B cell (primary cell): ENCODE results near the gene EDNRA. TPM values are rescaled to one million over a fixed set of nuclear protein-coding genes. Genes with fewer than 3 reads are reported as not detected.

Experiments used
- ATAC-seq: fragments of 200-7000 bp; cut with Tn5 transposase; one replicate; pipeline ENCODE4 v1.10.0; 2021; ENCODE audit warnings: low read depth, mild to moderate bottlenecking, moderate number of reproducible peaks, moderate library complexity
- CTCF ChIA-PET: fragments of 350-600 bp; sonication (Branson Sonifier 250); formaldehyde crosslinking; loops from one replicate; lab custom pipeline; 2021; ENCODE audit warnings: antibody characterized with exemption, inconsistent platforms; lab: Charles Lee
- POLR2A ChIA-PET: fragments of 350-600 bp; sonication (Branson Sonifier 250); formaldehyde crosslinking; loops from one replicate; lab custom pipeline; 2021; ENCODE audit warnings: antibody characterized with exemption; lab: Charles Lee
- DNase-seq: peaks from one replicate; pipeline ENCODE4 v3.0.0; 2013
- H2AFZ ChIP-seq: 2 replicates; pipeline ENCODE4 v1.6.1; 2012; ENCODE audit warnings: mild to moderate bottlenecking, low read depth, low read length; ENCODE audit not compliant: insufficient read depth, poor library complexity, severe bottlenecking
- H3K27ac ChIP-seq, 2 donors: 1 replicate in 1 of 2; 2 replicates in 1 of 2; pipeline ENCODE4 v1.5.1; 2012 to 2013; ENCODE audit warnings: low read length in 2 of 2, mild to moderate bottlenecking in 2 of 2, moderate library complexity in 1 of 2
- H3K27me3 ChIP-seq, 4 experiments: fragments of 200-600 bp in 1 of 4; sonication (generic) in 1 of 4; replicated peaks in 1 of 4; 1 replicate in 2 of 4; 2 replicates in 2 of 4; pipeline versions ENCODE4 v1.6.1 to v1.7.0; 2013 to 2016; ENCODE audit warnings: low read length in 3 of 4, mild to moderate bottlenecking in 2 of 4, mixed read lengths in 1 of 4, moderate library complexity in 1 of 4; ENCODE audit not compliant: insufficient read depth in 4 of 4, control insufficient read depth in 3 of 4; ENCODE audit errors: control extremely low read depth in 1 of 4
- H3K36me3 ChIP-seq, 2 experiments: replicated peaks in 1 of 2; 1 replicate in 1 of 2; 2 replicates in 1 of 2; pipeline versions ENCODE4 v1.6.1 to v1.7.1; 2013; ENCODE audit warnings: low read length in 1 of 2; ENCODE audit not compliant: insufficient read depth in 2 of 2, control insufficient read depth in 1 of 2; ENCODE audit errors: control extremely low read depth in 1 of 2, extremely low read depth in 1 of 2
- H3K4me1 ChIP-seq, 2 donors: fragments of 200-600 bp in 1 of 2; sonication (generic) in 1 of 2; 1 replicate in 1 of 2; 2 replicates in 1 of 2; pipeline versions ENCODE4 v1.5.1 to v1.6.1; 2013 to 2017; ENCODE audit warnings: low read length in 2 of 2; ENCODE audit not compliant: control insufficient read depth in 2 of 2, insufficient read depth in 2 of 2
- H3K4me2 ChIP-seq: replicated peaks from 2 replicates; pipeline ENCODE3; 2012; ENCODE audit warnings: mild to moderate bottlenecking, low read depth, low read length; ENCODE audit not compliant: poor library complexity, severe bottlenecking
- H3K4me3 ChIP-seq, 5 experiments: fragments of 200-600 bp in 1 of 5; sonication (generic) in 1 of 5; 1 replicate in 3 of 5; 2 replicates in 2 of 5; pipeline versions ENCODE4 v1.5.1 to v1.7.0; 2011 to 2016; ENCODE audit warnings: low read length in 4 of 5, mild to moderate bottlenecking in 4 of 5, low read depth in 2 of 5, control low read depth in 1 of 5, moderate library complexity in 1 of 5; ENCODE audit not compliant: insufficient read depth in 1 of 5; ENCODE audit errors: control extremely low read depth in 1 of 5, extremely low read depth in 1 of 5
- H3K79me2 ChIP-seq: fragments of 200-600 bp; sonication (generic); one replicate; pipeline ENCODE4 v1.6.0; 2016; ENCODE audit warnings: low read length; ENCODE audit not compliant: control insufficient read depth, insufficient read depth
- H3K9ac ChIP-seq: fragments of 200-600 bp; sonication (generic); 2 replicates; pipeline ENCODE4 v1.6.1; 2017; ENCODE audit warnings: mild to moderate bottlenecking, low read length, moderate library complexity
- H3K9me3 ChIP-seq, 3 donors: one replicate each; pipeline versions ENCODE4 v1.6.1 to v1.7.1; 2013; ENCODE audit warnings: low read length in 2 of 3; ENCODE audit not compliant: control insufficient read depth in 2 of 3, insufficient read depth in 1 of 3; ENCODE audit errors: control extremely low read depth in 1 of 3
- H4K20me1 ChIP-seq: 2 replicates; pipeline ENCODE4 v1.6.0; 2012; ENCODE audit warnings: mild to moderate bottlenecking, low read length; ENCODE audit not compliant: insufficient read depth, control insufficient read depth, poor library complexity, severe bottlenecking
- H3K27ac Mint-ChIP-seq: one replicate; pipeline ENCODE4 v1.8.0; 2021; ENCODE audit warnings: mixed read lengths
- H3K27me3 Mint-ChIP-seq: one replicate; pipeline ENCODE4 v1.8.0; 2021; ENCODE audit warnings: mixed read lengths
- H3K4me1 Mint-ChIP-seq: one replicate; pipeline ENCODE4 v1.8.0; 2021; ENCODE audit warnings: mixed read lengths
- H3K4me3 Mint-ChIP-seq: one replicate; pipeline ENCODE4 v1.8.0; 2021; ENCODE audit warnings: mixed read lengths
- H3K9me3 Mint-ChIP-seq: one replicate; pipeline ENCODE4 v1.8.0; 2022; ENCODE audit warnings: mixed read lengths; ENCODE audit not compliant: insufficient read depth
- CTCF ChIP-seq: fragments of 200-600 bp; IDR thresholded peaks from one replicate; pipeline ENCODE4 v1.8.0; 2022; ENCODE audit warnings: antibody characterized with exemption, mild to moderate bottlenecking
- EZH2 ChIP-seq: IDR thresholded peaks from 2 replicates; pipeline ENCODE4 v1.6.1; 2012; ENCODE audit warnings: borderline replicate concordance, low read depth, mild to moderate bottlenecking, moderate library complexity, low read length; ENCODE audit not compliant: insufficient read depth, poor library complexity, severe bottlenecking
- WGBS: methylation state at CpG from one replicate; pipeline ENCODE4 v1.1.5; 2013; ENCODE audit warnings: missing lambda C conversion rate; ENCODE audit not compliant: insufficient coverage; 5-methylcytosine and 5-hydroxymethylcytosine counted together
- intact Hi-C: fragments of 100-400 bp; cut with micrococcal nuclease; formaldehyde crosslinking; loops from one replicate; pipeline ENCODE4 v1.10.0; 2022
- polyA plus RNA-seq: library from polyadenylated mRNA; depleted of rRNA; stranded (reverse); fragments of >200 nt; gene quantifications from 2 replicates; pipeline ENCODE4 v1.2.3, GENCODE V29; 2012
- total RNA-seq, 2 donors: library from RNA; stranded (reverse); fragments of 120-200 nt in 1 of 2; gene quantifications; 1 replicate in 1 of 2; 2 replicates in 1 of 2; pipeline versions ENCODE4 v1.2.3 to v1.2.4, GENCODE V29; 2013 to 2022

The EDNRA gene
- total and polyA plus RNA-seq, 2 donors (not counting 1 experiment from before 2014, with no cell fraction given) = not detected

DNA sequence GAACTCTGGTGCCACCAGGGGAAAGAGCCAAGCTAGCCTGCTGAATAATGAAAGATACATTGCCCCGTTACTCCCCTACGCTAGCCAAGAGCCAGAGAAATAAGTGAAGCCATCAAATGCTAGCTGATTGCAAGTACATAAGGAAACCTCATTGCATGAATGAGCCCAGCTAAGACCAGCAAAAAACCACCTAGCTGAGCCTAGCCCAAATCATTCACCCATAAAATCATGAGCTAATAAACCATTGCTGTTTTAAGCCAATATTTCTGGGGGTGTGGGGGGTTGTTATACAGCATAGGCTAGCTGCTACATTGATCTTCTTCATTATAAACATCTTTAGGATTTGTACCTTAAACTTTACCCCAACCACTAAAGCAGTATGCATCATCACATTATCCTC is 15.4 kb upstream of the EDNRA start:
- peaks cover 2% of the 10 kb centered on the region for H3K9me3 Mint-ChIP-seq

DNA sequence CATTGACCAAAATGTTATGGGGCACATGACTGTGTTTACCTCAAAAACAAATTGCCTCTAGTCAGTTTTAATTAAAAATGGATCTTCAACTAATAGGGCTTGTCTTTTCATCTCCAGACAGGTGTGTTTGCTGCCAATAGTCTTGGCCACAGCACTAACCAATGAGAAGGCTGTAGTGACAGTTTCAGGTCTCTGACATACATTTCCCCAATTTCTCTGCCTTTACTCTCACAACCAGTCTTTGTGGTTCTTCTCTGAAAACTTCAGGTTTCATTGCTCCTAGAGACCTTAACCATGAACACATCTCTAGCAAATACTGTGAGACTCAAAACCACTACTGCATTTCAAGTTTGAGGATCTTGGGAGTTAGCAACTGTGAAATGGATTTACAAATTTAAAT is 3.5 kb upstream of the EDNRA start:
- no peak for ATAC-seq

More for the DNA sequence above, 15.4 kb upstream of the EDNRA start:
- no peaks in the 10 kb centered on the region for H3K4me1 Mint-ChIP-seq
- H3K4me3 Mint-ChIP-seq = no peak overlapping the region
- TF ChIP-seq EZH2 (no peak), CTCF (no peak)
- Histone ChIP-seq H3K27me3 (no peaks in the 10 kb centered on the region), H4K20me1 (no peaks in the 10 kb centered on the region), H3K79me2 (no peaks in the 10 kb centered on the region), H3K4me1 (no peaks in the 10 kb centered on the region), H3K9me3 (peaks cover 0 to 4% (median 0%) of the 10 kb centered on the region in 3 donors), H2AFZ (no peak overlapping the region), H3K27ac (no peak overlapping the region), H3K4me3 (no peak overlapping the region), H3K4me2 (no peak overlapping the region), H3K9ac (no peak overlapping the region), H3K36me3 (no peaks in the 10 kb centered on the region)
- H3K27me3 Mint-ChIP-seq = no peaks in the 10 kb centered on the region
- ChIA-PET POLR2A (interaction anchor here (0.7 kb wide), 1 partner anchor 468 kb away, joined by 3 read pairs; no protein-coding TSS in a partner anchor), CTCF (no interaction called here)
- intact Hi-C loops = no loop called here
- 100% methylated on average over 1 of the region's 2 CpGs for WGBS
- ATAC-seq (no peak), DNase-seq (no peak)
- no peak overlapping the region for H3K27ac Mint-ChIP-seq

More for the DNA sequence above, 3.5 kb upstream of the EDNRA start:
- H3K27me3 Mint-ChIP-seq = peaks cover 26% of the 10 kb centered on the region
- Histone ChIP-seq H3K79me2 (no peaks in the 10 kb centered on the region), H2AFZ (no peak overlapping the region), H3K4me1 (no peaks in the 10 kb centered on the region), H3K36me3 (no peaks in the 10 kb centered on the region), H3K4me2 (no peak overlapping the region), H3K9ac (no peak overlapping the region), H3K27ac (no peak overlapping the region), H3K27me3 (peaks cover 0 to 16% (median 2%) of the 10 kb centered on the region in 4 experiments), H3K9me3 (peaks cover 0 to 7% (median 0%) of the 10 kb centered on the region in 3 donors), H4K20me1 (no peaks in the 10 kb centered on the region), H3K4me3 (no peak overlapping the region)
- H3K4me3 Mint-ChIP-seq = no peak overlapping the region
- H3K9me3 Mint-ChIP-seq = no peaks in the 10 kb centered on the region
- H3K4me1 Mint-ChIP-seq = no peaks in the 10 kb centered on the region
- DNase-seq = no peak
- ChIA-PET CTCF (no interaction called here), POLR2A (no interaction called here)
- no peak for TF ChIP-seq EZH2
- no peak for TF ChIP-seq CTCF
- no peak overlapping the region for H3K27ac Mint-ChIP-seq
- intact Hi-C loops = no loop called here
